ENCODE results near the gene KIFC3.
A peak's percentile ranks its signal among the peaks of the same experiment; 100 is the strongest.
"Not testable (repeated sequence)": the region's sequence is repeated elsewhere in the genome, so short reads cannot be mapped to it uniquely, and the experiment has no call there.

KIFC3 gene

GRCh38 chr16:57779836-57780235 lies 22.5 kb downstream of the KIFC3 start:
- DNase-seq; in situ Hi-C loops (cut with HindIII; ENCODE audit: low pct_ligation_motif_present, low pct_unique_long_range_greater_than_20kb, low sequenced_read_pairs): not testable (repeated sequence)

GRCh38 chr16:57778658-57779057 lies 23.6 kb downstream of the KIFC3 start:
- in situ Hi-C loops (cut with HindIII; ENCODE audit: low pct_ligation_motif_present, low pct_unique_long_range_greater_than_20kb, low sequenced_read_pairs): no loop called here
- no peak for DNase-seq

DNA sequence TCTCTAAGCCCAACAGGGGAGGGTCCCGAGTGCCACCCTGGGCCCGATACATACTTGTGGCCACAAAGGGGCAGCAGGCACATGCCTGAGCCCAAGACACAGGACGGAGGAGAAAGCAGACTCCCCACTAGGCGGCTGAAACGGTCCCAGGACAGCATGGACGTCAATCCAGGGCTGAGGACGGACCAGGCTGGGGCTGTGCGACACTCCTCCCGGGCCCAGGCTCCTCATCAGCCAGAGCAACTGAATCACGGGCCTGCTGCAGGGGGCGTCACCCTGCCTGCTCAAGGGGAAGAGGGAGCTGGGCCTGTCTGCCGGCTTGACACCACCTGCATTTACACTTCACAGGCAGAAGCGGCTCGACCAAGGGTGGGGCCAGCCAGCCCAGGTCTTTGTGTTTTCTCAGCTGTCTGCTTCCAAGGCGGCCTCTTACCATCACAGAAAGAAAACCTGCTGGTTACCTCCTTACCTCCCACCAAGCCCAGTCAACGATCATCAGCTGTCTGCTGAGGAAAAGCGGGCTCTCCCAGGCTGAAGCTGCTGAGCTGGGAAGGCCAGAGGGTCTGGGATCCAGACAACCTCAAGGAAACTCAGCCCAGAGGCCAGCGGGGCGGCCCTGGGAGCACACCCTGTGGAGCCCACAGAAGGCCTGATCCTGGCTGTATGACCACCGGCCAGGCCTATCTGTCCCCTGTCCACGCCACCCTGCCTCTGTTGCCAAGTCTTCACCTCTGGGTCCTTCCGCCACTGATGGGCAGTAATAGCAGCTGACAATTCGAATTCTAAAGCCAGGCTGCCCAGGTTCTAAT lies 26.4 kb downstream of the KIFC3 start:
- in situ Hi-C loops (cut with HindIII; ENCODE audit: low pct_ligation_motif_present, low pct_unique_long_range_greater_than_20kb, low sequenced_read_pairs): no loop called here

GRCh38 chr16:57774705-57775285 lies 27.5 kb downstream of the KIFC3 start:
- DNase-seq: no peak

More for the DNA sequence above, 26.4 kb downstream of the KIFC3 start:
- no peak for DNase-seq

DNA sequence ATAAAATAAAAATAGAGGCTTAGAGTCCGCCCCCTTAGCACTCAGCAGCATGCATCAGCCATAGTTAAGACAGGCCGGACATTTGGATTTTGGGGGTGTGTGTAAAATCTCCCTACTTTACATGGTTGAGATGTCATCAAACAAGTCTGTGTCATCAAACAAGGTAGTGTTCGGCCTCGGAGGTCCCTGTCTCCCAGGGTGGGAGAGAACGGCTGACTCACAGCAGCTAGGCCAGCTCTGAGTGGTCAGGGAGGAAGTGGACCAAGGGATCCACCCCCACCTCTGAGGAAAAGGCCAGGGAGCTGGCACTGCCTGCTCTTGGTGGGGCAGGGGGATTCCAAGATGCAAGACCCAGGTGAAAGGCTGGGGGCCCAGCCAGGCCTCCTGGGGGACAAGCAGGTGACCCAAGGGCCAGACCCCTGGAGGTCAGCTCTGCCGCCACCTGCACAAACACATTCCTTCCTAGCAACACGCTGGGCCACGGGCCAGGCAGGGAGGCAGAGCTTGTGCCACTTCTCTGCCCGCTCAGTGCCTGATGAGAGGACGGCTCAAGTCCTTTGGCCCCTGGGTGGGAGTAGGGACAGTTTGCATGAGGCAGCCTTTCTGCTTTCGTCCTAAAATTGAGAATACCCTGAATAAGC lies 28.5 kb downstream of the KIFC3 start:
- no peak for DNase-seq
- in situ Hi-C loops (cut with HindIII; ENCODE audit: low pct_ligation_motif_present, low pct_unique_long_range_greater_than_20kb, low sequenced_read_pairs): no loop called here

More at GRCh38 chr16:57774705-57775285, 27.5 kb downstream of the KIFC3 start:
- in situ Hi-C loops (cut with HindIII; ENCODE audit: low pct_ligation_motif_present, low pct_unique_long_range_greater_than_20kb, low sequenced_read_pairs): no loop called here

DNA sequence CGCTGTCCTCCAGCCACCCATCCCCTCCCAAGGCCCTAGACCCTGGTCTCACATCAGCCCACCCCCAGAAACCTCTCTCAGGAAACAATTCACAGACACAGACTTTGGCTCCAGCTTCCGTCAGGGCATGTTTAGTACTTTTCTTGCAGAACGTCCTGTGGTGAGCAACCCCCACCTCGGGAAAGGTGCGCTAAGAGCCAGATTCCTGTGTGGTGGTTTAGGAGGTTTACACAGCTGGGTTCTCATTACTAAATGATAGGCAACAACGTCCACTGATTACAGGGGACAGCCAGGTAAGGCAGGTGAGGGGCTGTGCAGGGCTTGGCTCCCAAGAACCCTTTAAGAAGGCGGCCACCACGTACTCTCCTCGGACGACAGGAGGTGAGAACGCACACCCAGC lies 29.3 kb downstream of the KIFC3 start:
- in situ Hi-C loops (cut with HindIII; ENCODE audit: low pct_ligation_motif_present, low pct_unique_long_range_greater_than_20kb, low sequenced_read_pairs): no loop called here
- DNase-seq: no peak

DNA sequence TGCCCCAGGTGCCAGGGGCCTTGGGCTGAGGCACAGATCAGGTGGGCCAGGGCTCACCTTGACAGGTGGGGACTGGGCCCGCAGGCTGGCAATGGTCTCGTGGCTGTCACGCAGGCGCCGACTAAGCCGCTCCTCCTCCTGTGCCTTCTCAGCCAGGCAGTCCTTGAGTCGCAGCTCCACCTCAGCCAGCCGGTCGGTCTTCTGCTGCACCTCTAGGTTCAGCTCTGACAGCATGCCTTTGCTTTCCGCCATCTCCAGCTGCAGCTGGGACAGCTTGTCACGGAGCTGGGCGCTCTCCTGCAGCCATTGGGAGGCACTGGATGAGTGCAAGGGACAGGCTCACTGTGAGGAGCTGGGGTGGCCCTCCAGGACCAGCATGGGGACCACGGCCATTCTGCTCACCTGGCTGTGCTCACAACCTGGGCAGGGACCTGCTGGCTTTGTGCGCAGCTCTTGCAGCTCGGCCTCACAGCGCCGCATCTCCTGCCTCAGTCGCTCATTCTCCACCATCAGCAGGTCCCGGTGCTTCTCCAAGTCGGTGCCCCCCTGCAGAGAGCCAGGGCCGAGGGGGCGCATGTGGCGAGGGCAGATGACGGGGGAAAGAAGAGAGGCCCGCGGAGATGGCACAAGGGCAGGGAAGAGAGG lies 31.0 kb downstream of the KIFC3 start:
- in situ Hi-C loops (cut with HindIII; ENCODE audit: low pct_ligation_motif_present, low pct_unique_long_range_greater_than_20kb, low sequenced_read_pairs): no loop called here
- DNase-seq: no peak

DNA sequence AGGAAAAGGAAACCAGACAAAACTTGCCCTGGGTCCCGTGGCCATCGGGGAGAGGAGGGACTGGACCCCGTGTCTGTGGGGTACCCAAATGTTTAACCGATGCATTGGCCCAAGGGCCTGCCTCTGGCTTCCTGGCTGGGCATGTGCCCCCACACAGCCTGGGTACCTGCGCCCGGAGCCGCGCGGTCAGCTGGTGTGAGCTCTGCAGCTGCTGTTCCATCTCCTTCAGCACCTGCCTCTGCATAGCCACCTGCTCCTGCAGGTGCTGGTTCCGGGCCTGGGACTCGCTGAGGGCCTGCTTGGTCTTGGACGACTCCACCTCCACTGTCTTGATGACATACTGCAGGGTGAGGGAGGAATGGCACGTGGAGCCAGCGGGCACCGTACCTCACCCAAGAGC lies 31.9 kb downstream of the KIFC3 start:
- no peak for DNase-seq
- in situ Hi-C loops (cut with HindIII; ENCODE audit: low pct_ligation_motif_present, low pct_unique_long_range_greater_than_20kb, low sequenced_read_pairs): no loop called here

DNA sequence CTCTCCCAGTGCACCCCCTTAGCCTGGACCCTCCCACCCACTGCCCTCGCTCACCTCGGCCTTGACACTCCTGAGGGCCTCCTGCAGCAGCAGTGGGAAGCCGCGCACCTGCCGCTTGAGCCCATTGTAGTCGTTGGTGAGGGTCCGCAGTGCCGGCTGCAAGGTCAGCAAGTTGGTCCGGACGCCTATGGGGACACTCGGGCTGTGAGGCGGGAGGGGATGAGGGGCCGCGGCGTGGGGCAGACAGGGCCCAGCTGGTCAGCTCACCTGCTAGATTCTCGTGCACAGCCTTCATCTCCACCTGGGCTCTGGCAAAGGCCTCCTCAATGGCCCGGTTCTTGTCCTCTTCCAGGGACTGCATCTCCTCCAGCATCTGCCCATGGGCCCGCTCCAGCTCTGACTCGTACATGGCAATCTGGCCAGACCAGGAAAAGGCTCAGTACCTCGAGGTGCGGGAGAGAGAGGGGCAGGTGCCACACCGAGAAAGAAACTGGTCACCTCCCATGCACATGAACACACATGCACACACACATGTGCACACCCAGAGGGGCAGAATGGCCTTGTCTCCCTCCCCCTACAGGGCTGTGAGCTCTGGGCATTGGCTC lies 32.6 kb downstream of the KIFC3 start:
- no peak for DNase-seq
- in situ Hi-C loops (cut with HindIII; ENCODE audit: low pct_ligation_motif_present, low pct_unique_long_range_greater_than_20kb, low sequenced_read_pairs): no loop called here

DNA sequence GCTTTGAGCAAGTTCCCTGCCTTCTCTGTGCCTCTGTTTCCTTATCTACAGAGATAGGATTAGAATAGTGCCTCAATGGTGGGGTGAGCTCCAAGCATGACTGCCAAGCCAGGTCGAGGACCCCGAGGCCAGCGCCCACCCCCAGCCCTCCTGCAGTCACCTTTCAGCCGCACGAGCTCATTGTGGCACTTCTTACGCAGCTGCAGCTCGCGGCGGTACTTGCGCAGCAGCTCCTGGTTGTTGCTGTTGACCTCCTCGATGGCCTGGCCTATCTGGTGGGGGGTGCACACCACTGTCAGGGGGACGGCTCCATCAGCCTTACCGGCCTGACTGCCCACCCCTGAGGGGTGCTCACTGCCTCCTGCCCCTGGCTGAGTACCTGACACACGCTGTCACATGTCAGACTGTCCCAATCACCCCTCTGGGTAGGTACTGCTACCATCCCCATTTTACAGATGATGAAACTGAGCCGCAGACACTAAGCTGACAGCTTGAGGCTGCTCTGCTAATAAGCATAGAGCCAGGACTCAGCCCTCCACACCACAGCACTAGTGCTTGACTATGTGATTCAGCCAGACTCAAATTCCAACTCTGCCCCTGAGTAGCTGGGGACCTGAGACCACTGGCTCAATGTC lies 35.5 kb downstream of the KIFC3 start:
- in situ Hi-C loops (cut with HindIII; ENCODE audit: low pct_ligation_motif_present, low pct_unique_long_range_greater_than_20kb, low sequenced_read_pairs): no loop called here
- DNase-seq: no peak

DNA sequence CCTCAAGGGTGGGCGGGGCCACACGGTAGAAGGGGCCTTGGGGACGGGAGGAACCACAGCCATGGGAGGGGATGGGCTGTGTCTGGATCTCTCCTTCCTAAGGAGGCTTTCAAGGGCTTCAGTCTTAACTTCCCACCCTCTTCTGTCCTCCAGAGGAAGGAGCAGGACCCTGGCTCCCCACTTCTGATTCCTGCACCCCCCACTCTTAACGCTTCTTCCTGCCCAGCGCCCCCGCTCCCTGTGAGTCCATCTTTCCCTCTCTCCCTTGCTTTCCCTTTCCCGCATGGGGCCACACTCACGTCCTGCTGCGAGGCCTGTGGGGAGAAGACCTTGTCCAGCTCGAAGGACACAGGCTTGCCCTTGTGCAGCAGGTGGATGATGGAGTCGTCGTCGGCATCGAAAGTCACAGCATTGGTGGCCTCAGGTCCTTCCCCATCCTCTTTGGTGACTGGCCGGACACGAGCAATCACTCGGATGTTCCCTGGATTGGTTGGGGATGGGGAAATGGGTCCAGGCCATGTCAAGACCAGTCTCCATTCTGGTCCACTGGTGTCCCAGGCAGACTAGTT lies 37.0 kb downstream of the KIFC3 start:
- in situ Hi-C loops (cut with HindIII; ENCODE audit: low pct_ligation_motif_present, low pct_unique_long_range_greater_than_20kb, low sequenced_read_pairs): no loop called here
- DNase-seq: no peak

GRCh38 chr16:57764341-57765159 lies 37.7 kb downstream of the KIFC3 start:
- peak; percentile 96 for DNase-seq
- in situ Hi-C loops (cut with HindIII; ENCODE audit: low pct_ligation_motif_present, low pct_unique_long_range_greater_than_20kb, low sequenced_read_pairs): no loop called here

GRCh38 chr16:57764006-57764340 lies 38.3 kb downstream of the KIFC3 start:
- in situ Hi-C loops (cut with HindIII; ENCODE audit: low pct_ligation_motif_present, low pct_unique_long_range_greater_than_20kb, low sequenced_read_pairs): no loop called here

GRCh38 chr16:57763285-57764005 lies 38.8 kb downstream of the KIFC3 start:
- in situ Hi-C loops (cut with HindIII; ENCODE audit: low pct_ligation_motif_present, low pct_unique_long_range_greater_than_20kb, low sequenced_read_pairs): no loop called here
- no peak for DNase-seq

More at GRCh38 chr16:57764006-57764340, 38.3 kb downstream of the KIFC3 start:
- no peak for DNase-seq

DNA sequence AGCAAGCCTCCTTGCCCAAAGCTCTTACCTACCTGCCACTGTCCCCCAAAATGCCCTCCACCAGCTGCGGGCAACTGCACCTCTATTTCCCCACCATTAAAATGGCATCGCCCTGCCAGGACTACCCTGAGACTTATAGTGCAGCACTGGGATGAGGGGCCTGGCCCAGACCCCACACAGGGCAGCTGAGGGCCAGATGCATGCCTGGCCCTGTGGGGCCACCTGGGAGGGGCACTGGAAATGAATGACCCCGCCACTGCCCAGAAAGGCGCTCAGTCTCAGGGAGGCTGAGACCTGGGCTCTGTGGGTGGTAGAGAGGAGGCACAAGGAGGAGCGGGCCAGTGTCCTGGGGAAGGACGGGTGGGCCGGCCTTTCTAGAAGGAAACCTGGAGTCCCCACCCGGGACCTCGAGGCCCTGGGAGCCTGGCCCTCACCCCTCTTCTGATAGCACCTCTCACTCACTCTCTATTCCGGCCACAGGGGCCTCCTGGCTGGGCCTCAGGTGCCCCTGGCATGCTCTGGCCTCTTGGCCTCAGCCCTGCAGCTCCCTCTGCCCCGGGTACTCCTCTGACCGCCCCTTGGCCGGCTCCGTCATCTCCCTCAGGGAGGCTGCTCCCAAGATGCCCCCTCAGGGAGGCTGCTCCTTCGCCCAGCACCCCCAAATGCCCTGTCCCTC lies 39.8 kb downstream of the KIFC3 start:
- DNase-seq: no peak
- in situ Hi-C loops (cut with HindIII; ENCODE audit: low pct_ligation_motif_present, low pct_unique_long_range_greater_than_20kb, low sequenced_read_pairs): no loop called here

GRCh38 chr16:57761957-57762356 lies 40.3 kb downstream of the KIFC3 start:
- in situ Hi-C loops (cut with HindIII; ENCODE audit: low pct_ligation_motif_present, low pct_unique_long_range_greater_than_20kb, low sequenced_read_pairs): no loop called here
- DNase-seq: no peak

Data from ACHN (cell line).